ENCODE results near the gene SSBP2.
"Not testable (repeated sequence)": the region's sequence is repeated elsewhere in the genome, so short reads cannot be mapped to it uniquely, and the experiment has no call there.

DNA sequence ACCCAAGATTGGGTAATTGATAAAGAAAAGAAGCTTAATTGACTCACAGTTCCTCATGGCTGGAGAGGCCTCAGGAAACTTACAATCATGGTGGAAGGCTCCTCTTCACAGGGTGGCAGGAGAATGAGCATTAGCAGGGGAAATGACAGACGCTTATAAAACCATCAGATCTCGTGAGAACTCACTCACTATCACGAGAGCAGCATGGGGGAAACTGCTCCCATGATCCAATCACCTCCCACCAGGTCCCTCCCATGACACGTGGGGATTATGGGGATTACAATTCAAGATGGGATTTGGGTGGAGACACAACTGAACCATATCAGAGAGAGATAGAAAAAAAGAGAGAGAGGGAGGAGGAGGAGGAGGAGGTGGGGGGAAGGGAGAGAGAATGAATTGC, 343.1 kb downstream of the SSBP2 start:
- TF ChIP-seq POLR2A (IDR thresholded peaks at IDR 0.05; ENCODE audit: extremely low read depth, insufficient read length); CTCF (IDR thresholded peaks at IDR 0.05; ENCODE audit: low read depth, low read length); MYC (IDR thresholded peaks at IDR 0.05; ENCODE audit: low read depth, low read length): not testable (repeated sequence)
